GM23248 (cell line): ENCODE measurements around the gene KDM2B.

Source experiments
- EZH2 ChIP-seq: fragments of 200-600 bp; sonication (generic); IDR thresholded peaks from 2 replicates; pipeline ENCODE4 v1.6.1; 2018; ENCODE audit warnings: antibody characterized with exemption, mild to moderate bottlenecking; ENCODE audit not compliant: insufficient read depth, poor library complexity, severe bottlenecking
- EZH2phosphoT487 ChIP-seq: fragments of 200-600 bp; sonication (generic); IDR thresholded peaks from 2 replicates; pipeline ENCODE4 v1.6.1; 2018; ENCODE audit warnings: antibody characterized with exemption, moderate library complexity, mild to moderate bottlenecking, low read depth; ENCODE audit not compliant: insufficient read depth

DNA sequence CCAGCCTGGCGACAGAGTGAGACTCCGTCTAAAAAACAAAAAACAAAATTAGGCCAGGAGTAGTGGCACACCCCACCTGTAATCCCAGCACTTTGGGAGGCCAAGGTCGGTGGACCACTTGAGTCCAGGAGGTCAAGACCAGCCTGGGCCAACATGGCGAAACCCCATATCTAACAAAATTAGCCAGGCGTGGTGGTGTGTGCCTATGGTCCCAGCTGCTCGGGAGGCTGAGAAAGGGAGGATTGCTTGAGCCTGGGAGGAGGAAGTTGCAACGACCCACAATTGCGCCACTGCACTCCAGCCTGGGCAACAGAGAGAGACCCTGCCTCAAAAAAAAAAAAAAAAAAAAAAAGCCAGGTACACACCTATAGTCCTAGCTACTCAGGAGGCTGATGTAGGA is 37.0 kb downstream of the KDM2B start:
- no peak for TF ChIP-seq EZH2phosphoT487
- TF ChIP-seq EZH2, result no peak
